Activated CD8-positive, alpha-beta memory T cell treated with anti-CD3 and anti-CD28 coated beads, Interleukin-2, amount 50 U/mL, for 24 hours (primary cell): ENCODE data around the gene SOHLH1.
"Not testable (repeated sequence)": the region's sequence is repeated elsewhere in the genome, so short reads cannot be mapped to it uniquely, and the experiment has no call there.

Experiments used
- DNase-seq: peaks from one replicate; pipeline ENCODE4 v3.0.0-alpha.2; 2020; ENCODE audit errors: extremely low read depth

SOHLH1 gene

GRCh38 chr9:135678236-135679017 is 20.9 kb downstream of the SOHLH1 start:
- no peak for DNase-seq

- no peak for DNase-seq
These were observed 21.6 kb downstream of the SOHLH1 start for GRCh38 chr9:135677641-135678168.

GRCh38 chr9:135676891-135677290 is 22.4 kb downstream of the SOHLH1 start:
- DNase-seq = no peak

GRCh38 chr9:135674977-135675376 is 24.3 kb downstream of the SOHLH1 start:
- no peak for DNase-seq

- DNase-seq = no peak
These were observed 25.3 kb downstream of the SOHLH1 start for GRCh38 chr9:135673941-135674340.

- DNase-seq = not testable (repeated sequence)
These were observed 26.5 kb downstream of the SOHLH1 start for GRCh38 chr9:135672786-135673185.

- DNase-seq = no peak
These were observed 27.7 kb downstream of the SOHLH1 start for GRCh38 chr9:135671591-135672041.

- no peak for DNase-seq
These were observed 28.3 kb downstream of the SOHLH1 start for GRCh38 chr9:135670721-135671590.

GRCh38 chr9:135669616-135670285 is 29.5 kb downstream of the SOHLH1 start:
- no peak for DNase-seq

- DNase-seq = not testable (repeated sequence)
These were observed 30.3 kb downstream of the SOHLH1 start for GRCh38 chr9:135669018-135669417.

- no peak for DNase-seq
These were observed 31.7 kb downstream of the SOHLH1 start for GRCh38 chr9:135667463-135668001.

- no peak for DNase-seq
These were observed 32.5 kb downstream of the SOHLH1 start for GRCh38 chr9:135666534-135667462.

- no peak for DNase-seq
These were observed 33.5 kb downstream of the SOHLH1 start for GRCh38 chr9:135665795-135666189.

- no peak for DNase-seq
These were observed 34.2 kb downstream of the SOHLH1 start for GRCh38 chr9:135664801-135665794.

GRCh38 chr9:135664266-135664665 is 35.0 kb downstream of the SOHLH1 start:
- DNase-seq = no peak

GRCh38 chr9:135663857-135664256 is 35.4 kb downstream of the SOHLH1 start:
- no peak for DNase-seq

- no peak for DNase-seq
These were observed 35.9 kb downstream of the SOHLH1 start for GRCh38 chr9:135663451-135663770.

GRCh38 chr9:135662758-135663450 is 36.4 kb downstream of the SOHLH1 start, which contains the start of gene LCN9:
TSS of gene LCN9 (plus strand) at chr9:135663309. CDS start at chr9:135663322, 13 bp downstream.
- DNase-seq = no peak
